ENCODE measurements around the gene HYKK.
"Not testable (repeated sequence)": the region's sequence is repeated elsewhere in the genome, so short reads cannot be mapped to it uniquely, and the experiment has no call there.

The HYKK gene

DNA sequence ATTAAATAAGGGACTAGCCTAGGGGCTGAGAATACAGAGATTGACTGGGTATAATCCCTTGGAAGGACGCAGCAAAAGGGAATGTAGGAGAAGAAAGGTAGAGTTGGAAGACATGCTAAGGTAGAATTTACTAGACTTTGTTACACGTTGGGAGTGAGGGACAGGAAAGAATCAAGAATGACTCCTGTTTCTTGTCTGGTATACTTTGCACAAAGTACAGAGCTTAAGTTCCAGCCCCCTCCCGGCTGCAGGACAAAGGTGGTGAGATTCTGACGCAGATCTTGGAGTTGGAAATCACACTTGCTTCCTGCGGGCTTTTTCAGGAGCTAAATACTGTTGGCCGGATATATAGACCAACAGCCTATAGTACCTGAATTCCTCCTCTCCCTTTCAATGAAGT, 895 bp downstream of the HYKK start:
- peaks cover 12% of the 10 kb centered on the region for H3K4me1 ChIP-seq (ENCODE audit: control insufficient read depth, low read length)

GRCh38 chr15:78509726-78510312, 2.4 kb downstream of the HYKK start:
- no peaks in the 10 kb centered on the region for H4K20me1 ChIP-seq (ENCODE audit: control insufficient read depth, insufficient read depth, low read depth, low read length)
- H3K36me3 ChIP-seq (ENCODE audit: control insufficient read depth, low read length) = no peaks in the 10 kb centered on the region
- no peak overlapping the region for H3K4me3 ChIP-seq (ENCODE audit: low read length)
- H3F3A ChIP-seq (ENCODE audit: control insufficient read depth, insufficient read depth) = no peaks in the 10 kb centered on the region
- H3K27ac ChIP-seq (ENCODE audit: low read depth, low read length) = no peak overlapping the region
- H3K4me1 ChIP-seq (ENCODE audit: control insufficient read depth, low read length) = peaks cover 12% of the 10 kb centered on the region
- H3K27me3 ChIP-seq (ENCODE audit: control insufficient read depth, low read length) = peaks cover 8% of the 10 kb centered on the region
- H3K9me2 ChIP-seq (replicated peaks; ENCODE audit: control insufficient read depth, low read length) = no peaks in the 10 kb centered on the region
- H3K79me2 ChIP-seq (ENCODE audit: control insufficient read depth, low read length) = no peaks in the 10 kb centered on the region
- no peaks in the 10 kb centered on the region for H3K9me3 ChIP-seq (ENCODE audit: control insufficient read depth, insufficient read depth, low read length)
- no peak overlapping the region for H3K4me2 ChIP-seq (ENCODE audit: low read length)
- TF ChIP-seq EZH2phosphoT487 (IDR thresholded peaks at IDR 0.05; ENCODE audit: borderline replicate concordance, low read length) = no peak

More for the DNA sequence above, 895 bp downstream of the HYKK start:
- TF ChIP-seq, protein P1, sequence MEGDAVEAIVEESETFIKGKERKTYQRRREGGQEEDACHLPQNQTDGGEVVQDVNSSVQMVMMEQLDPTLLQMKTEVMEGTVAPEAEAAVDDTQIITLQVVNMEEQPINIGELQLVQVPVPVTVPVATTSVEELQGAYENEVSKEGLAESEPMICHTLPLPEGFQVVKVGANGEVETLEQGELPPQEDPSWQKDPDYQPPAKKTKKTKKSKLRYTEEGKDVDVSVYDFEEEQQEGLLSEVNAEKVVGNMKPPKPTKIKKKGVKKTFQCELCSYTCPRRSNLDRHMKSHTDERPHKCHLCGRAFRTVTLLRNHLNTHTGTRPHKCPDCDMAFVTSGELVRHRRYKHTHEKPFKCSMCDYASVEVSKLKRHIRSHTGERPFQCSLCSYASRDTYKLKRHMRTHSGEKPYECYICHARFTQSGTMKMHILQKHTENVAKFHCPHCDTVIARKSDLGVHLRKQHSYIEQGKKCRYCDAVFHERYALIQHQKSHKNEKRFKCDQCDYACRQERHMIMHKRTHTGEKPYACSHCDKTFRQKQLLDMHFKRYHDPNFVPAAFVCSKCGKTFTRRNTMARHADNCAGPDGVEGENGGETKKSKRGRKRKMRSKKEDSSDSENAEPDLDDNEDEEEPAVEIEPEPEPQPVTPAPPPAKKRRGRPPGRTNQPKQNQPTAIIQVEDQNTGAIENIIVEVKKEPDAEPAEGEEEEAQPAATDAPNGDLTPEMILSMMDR (IDR thresholded peaks at IDR 0.05; ENCODE audit: low read depth, low read length, poor library complexity, severe bottlenecking) = no peak
- TF ChIP-seq EZH2phosphoT487 (IDR thresholded peaks at IDR 0.05; ENCODE audit: borderline replicate concordance, low read length) = no peak
- Histone ChIP-seq H3K79me2 (ENCODE audit: control insufficient read depth, low read length) (no peaks in the 10 kb centered on the region), H3K9me3 (ENCODE audit: control insufficient read depth, insufficient read depth, low read length) (no peaks in the 10 kb centered on the region), H3K9me2 (replicated peaks; ENCODE audit: control insufficient read depth, low read length) (no peaks in the 10 kb centered on the region), H3K27ac (ENCODE audit: low read depth, low read length) (no peak overlapping the region), H3K27me3 (ENCODE audit: control insufficient read depth, low read length) (peaks cover 8% of the 10 kb centered on the region), H3F3A (ENCODE audit: control insufficient read depth, insufficient read depth) (no peaks in the 10 kb centered on the region), H3K36me3 (ENCODE audit: control insufficient read depth, low read length) (no peaks in the 10 kb centered on the region), H3K4me2 (ENCODE audit: low read length) (peak overlapping the region; percentile 74), H3K4me3 (ENCODE audit: low read length) (peak overlapping the region; percentile 78), H4K20me1 (ENCODE audit: control insufficient read depth, insufficient read depth, low read depth, low read length) (no peaks in the 10 kb centered on the region)

GRCh38 chr15:78520035-78520434, 12.7 kb downstream of the HYKK start:
- H3K27ac ChIP-seq (ENCODE audit: low read depth, low read length); H3K9me3 ChIP-seq (ENCODE audit: control insufficient read depth, insufficient read depth, low read length); H3K36me3 ChIP-seq (ENCODE audit: control insufficient read depth, low read length); H4K20me1 ChIP-seq (ENCODE audit: control insufficient read depth, insufficient read depth, low read depth, low read length); H3K4me1 ChIP-seq (ENCODE audit: control insufficient read depth, low read length); H3K27me3 ChIP-seq (ENCODE audit: control insufficient read depth, low read length); H3K9me2 ChIP-seq (replicated peaks; ENCODE audit: control insufficient read depth, low read length); H3K4me2 ChIP-seq (ENCODE audit: low read length); H3K4me3 ChIP-seq (ENCODE audit: low read length); H3K79me2 ChIP-seq (ENCODE audit: control insufficient read depth, low read length); H3F3A ChIP-seq (ENCODE audit: control insufficient read depth, insufficient read depth): not testable (repeated sequence)

GRCh38 chr15:78524230-78524629, 16.9 kb downstream of the HYKK start:
- no peaks in the 10 kb centered on the region for H3K27me3 ChIP-seq (ENCODE audit: control insufficient read depth, low read length)
- no peaks in the 10 kb centered on the region for H3F3A ChIP-seq (ENCODE audit: control insufficient read depth, insufficient read depth)
- no peak overlapping the region for H3K27ac ChIP-seq (ENCODE audit: low read depth, low read length)
- H3K36me3 ChIP-seq (ENCODE audit: control insufficient read depth, low read length) = no peaks in the 10 kb centered on the region
- no peaks in the 10 kb centered on the region; the same call in 1 of the 2 replicates for H3K4me1 ChIP-seq (ENCODE audit: control insufficient read depth, low read length)
- H4K20me1 ChIP-seq (ENCODE audit: control insufficient read depth, insufficient read depth, low read depth, low read length) = no peaks in the 10 kb centered on the region
- H3K4me2 ChIP-seq (ENCODE audit: low read length) = no peak overlapping the region
- no peak for TF ChIP-seq EZH2phosphoT487 (IDR thresholded peaks at IDR 0.05; ENCODE audit: borderline replicate concordance, low read length)
- TF ChIP-seq, protein P1 (IDR thresholded peaks at IDR 0.05; ENCODE audit: low read depth, low read length, poor library complexity, severe bottlenecking) = no peak
- H3K9me3 ChIP-seq (ENCODE audit: control insufficient read depth, insufficient read depth, low read length) = no peaks in the 10 kb centered on the region
- no peaks in the 10 kb centered on the region for H3K9me2 ChIP-seq (replicated peaks; ENCODE audit: control insufficient read depth, low read length)
- H3K79me2 ChIP-seq (ENCODE audit: control insufficient read depth, low read length) = no peaks in the 10 kb centered on the region
- no peak overlapping the region for H3K4me3 ChIP-seq (ENCODE audit: low read length)
